ENCODE measurements around the gene PLA2R1.
A peak's percentile ranks its signal among the peaks of the same experiment; 100 is the strongest.

Gene PLA2R1

DNA sequence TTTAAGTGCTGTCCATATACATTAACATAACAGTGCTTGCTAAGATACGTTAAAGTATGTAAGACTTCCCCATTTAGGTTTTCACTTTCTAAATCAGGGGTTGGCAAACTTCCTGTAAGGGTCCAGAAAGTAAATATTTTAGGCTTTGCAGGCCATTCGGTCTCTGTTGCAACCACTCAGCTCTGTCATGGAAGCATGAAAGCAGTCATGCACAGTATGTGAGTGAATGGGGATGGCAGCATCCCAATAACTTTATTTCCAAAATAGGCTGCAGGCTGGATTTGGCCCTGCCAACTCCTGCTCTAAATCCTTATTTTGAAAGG is 128.7 kb downstream of the PLA2R1 start:
- DNase-seq (ENCODE audit: low read depth), result no peak

DNA sequence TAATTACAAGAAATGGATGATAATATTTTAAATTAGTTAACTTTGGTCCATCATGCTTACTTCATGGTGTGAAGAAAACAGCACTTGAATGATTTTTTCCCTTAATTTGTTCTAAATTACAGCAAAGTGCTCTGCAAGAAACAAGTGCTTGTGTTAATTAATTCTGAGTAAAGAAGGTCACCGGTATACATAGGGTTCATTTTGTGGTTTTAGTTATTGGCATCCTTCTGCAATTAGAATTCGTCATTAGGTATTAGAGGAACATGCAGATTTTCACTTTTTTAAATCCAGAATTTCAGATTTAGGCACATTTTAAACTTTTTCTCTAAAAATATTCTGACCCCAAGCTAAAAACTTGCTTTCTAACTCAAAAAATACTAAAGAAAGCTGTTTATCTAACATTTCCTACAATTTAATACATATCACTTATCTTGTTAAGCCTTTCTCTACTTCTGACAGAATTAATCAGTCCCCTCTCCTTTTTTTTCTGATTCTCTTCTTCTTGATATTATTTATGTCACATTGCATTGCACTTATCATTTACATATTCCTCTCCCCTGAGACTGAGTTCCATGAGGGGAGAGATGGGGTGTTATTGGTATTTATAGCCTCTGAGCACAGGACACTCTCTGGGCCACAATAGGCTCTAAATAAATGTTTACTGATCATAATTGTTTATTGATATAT is 129.2 kb downstream of the PLA2R1 start:
- DNase-seq (ENCODE audit: low read depth), result no peak

GRCh38 chr2:159926695-159927094 is 135.7 kb downstream of the PLA2R1 start:
- DNase-seq (ENCODE audit: low read depth), result no peak

GRCh38 chr2:159925975-159926374 is 136.4 kb downstream of the PLA2R1 start:
- DNase-seq (ENCODE audit: low read depth), result no peak

DNA sequence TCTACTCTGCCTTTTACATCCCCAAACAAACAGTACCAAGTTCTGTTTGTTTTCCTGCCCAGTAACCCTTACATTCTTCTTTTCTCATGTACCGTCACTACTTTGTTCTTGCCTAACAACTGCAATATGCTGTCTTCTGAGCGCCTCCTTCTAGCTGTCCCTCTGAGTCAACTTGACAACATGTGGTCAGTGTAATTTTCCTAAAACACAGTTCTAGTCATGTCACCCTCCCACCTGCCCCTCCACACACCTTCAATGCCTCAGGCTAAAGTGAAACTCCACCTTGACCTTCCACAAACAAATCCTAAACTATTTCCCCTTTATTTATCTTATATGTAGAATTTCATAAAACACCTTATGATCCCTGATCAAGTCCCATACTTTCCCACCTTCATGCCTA is 139.9 kb downstream of the PLA2R1 start:
- no peak for DNase-seq (ENCODE audit: low read depth)

DNA sequence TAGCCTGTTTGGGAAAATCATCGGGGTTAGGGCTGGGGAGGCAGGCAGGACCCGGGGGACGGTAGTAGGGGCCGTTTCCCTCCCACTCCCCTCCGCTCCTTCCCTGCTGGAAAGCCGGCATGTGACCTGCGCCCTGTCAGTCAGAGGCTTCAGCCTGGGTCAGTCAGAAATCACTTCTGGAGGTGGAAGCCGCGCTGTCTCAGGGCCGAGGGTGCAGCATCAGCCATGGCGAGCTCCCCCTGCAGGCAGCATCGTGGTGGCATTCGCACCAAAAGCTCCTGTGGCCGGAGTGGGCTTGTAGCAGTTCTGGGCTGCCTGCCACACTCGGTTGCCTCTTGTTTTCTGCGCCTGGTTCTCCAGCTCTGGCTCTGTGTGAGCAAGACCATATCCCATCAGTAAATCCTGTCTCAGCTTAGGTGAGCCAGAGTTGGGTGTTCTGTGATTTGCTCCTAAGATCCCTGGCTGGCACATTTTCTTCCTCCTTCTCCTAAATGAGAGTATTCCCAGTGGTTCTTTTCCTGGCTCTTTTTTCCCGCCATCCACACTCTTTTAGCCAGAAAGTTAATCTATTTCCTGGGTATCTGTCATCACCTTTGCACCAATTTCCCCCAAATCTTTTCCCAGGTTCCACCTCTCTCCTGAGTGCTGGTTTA is 140.5 kb downstream of the PLA2R1 start:
- peak; percentile 47 for DNase-seq (ENCODE audit: low read depth)

DNA sequence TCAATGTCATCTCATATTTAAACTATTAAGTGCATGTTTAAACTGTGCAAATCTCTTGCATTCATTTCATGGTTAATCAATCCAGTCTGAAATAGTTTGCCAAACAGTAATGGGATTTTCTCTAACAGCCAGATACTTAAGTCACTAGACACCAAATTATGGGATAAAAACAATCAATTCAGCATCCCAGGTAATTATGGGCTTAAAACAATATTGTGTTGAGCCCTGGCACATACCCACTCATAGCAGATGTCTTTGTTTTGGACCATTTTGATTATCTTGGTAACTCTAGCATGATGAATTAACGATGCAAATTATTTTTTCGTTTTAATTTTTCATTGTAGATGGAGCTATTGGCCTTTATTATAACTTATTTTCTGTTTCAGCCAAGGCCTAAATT is 145.9 kb downstream of the PLA2R1 start:
- no peak for DNase-seq (ENCODE audit: low read depth)

GRCh38 chr2:159913900-159914299 is 148.5 kb downstream of the PLA2R1 start:
- DNase-seq (ENCODE audit: low read depth), result no peak

- no peak for DNase-seq (ENCODE audit: low read depth)
Observed at GRCh38 chr2:159912580-159912979, 149.8 kb downstream of the PLA2R1 start.

DNA sequence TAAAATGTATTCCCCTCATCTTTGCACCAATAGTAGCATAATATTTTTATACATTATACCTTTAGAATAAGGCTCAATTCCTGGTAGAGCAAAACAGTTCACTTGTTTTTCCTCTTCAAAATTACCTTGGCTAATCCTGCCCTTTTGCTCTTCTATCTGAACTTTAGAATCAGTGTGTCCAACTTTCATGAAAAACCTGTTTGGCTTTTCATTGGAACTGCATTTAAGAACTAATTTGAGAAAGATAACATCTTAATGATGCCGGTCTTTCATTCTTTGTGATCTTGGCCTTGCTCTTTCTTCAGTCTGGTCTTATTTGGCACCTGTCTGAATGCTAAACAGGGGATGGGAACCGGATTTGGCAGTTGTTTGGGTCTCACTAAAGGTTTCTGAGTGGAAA is 151.5 kb downstream of the PLA2R1 start:
- no peak for DNase-seq (ENCODE audit: low read depth)

DNA sequence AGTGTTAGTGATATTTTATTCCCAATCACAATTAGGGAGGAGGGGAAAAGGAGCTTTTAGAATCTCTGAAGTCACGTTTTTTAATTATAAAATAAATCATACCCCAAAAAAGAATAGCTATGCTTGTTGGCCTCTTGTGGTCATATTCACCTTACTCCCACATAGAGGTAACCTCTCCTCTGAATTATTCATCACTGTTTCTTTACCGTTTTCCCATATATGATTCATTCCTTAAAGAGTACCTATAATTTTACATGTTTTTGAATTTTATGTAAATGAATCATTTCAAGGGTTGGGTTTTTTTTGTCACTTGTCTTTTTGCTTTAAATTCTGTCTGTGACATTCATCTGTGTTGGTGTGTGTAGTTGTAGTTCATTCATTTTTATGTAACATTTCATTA is 153.8 kb downstream of the PLA2R1 start:
- DNase-seq (ENCODE audit: low read depth), result no peak

GRCh38 chr2:159907909-159908308 is 154.5 kb downstream of the PLA2R1 start:
- no peak for DNase-seq (ENCODE audit: low read depth)

GRCh38 chr2:159905926-159906714 is 156.3 kb downstream of the PLA2R1 start:
- DNase-seq (ENCODE audit: low read depth), result no peak

- no peak for DNase-seq (ENCODE audit: low read depth)
Observed at GRCh38 chr2:159904959-159905305, 157.5 kb downstream of the PLA2R1 start.

- DNase-seq (ENCODE audit: low read depth), result peak; percentile 73
Observed at GRCh38 chr2:159904127-159904958, 158.1 kb downstream of the PLA2R1 start, which contains the start of gene LY75. Gene LY75, minus strand, starts transcription at chr2:159904756.

DNA sequence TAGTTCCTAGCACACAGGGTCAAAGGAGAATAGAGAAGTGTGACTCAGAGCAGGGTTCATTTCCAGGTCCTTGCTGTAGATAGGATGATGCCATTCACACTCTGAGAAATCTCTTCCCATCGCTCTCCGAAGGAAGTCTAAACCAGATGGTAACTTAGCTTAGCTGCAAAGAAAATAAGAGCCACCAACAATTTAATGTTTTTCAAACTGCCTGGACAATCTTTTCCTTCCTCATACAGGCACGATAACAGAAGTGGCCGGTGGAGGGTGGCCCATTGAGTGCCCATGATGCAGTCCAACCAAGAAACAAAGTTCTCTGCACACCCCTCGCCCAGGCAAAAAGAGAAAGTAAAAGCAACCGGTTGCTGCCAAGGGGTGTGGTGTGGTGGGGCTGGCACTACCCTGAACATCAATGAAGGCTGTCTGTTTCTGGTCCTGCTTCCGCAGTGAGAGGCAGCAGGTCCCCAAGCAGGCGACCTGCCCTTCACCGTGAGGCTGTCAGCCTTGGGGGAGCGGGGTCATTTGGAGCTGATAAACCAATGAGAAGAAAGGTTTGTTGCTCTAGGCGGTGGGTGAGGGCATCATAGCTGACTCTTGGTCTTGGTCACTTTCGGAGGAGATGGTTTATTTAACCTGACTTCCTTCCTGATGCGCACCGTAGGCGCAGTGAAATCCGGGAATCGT is 158.8 kb downstream of the PLA2R1 start:
- DNase-seq (ENCODE audit: low read depth), result peak; percentile 29

DNA sequence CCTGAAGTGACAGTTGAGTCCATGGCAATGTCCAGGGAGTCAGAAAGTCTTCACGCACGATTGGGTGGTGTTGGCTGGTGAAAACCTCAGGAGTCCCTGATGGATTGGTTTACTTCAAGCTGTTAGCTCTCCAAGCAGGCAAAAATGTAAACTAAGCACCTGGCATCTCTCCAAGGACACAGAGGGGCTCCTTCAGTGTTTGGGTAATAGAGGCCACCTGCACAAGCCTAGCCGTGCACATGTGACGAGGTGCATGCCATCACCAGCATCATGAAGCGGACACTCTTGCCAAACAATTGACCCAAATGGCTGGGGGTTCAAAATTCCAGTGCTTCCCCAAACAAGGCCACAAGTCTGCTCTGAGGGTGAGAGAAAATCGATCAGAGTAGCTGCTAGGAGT is 159.7 kb downstream of the PLA2R1 start:
- DNase-seq (ENCODE audit: low read depth), result no peak

GRCh38 chr2:159900343-159900742 is 162.1 kb downstream of the PLA2R1 start:
- no peak for DNase-seq (ENCODE audit: low read depth)

GRCh38 chr2:159898441-159898840 is 164.0 kb downstream of the PLA2R1 start:
- no peak for DNase-seq (ENCODE audit: low read depth)

- DNase-seq (ENCODE audit: low read depth), result no peak
Observed at GRCh38 chr2:159897720-159898119, 164.7 kb downstream of the PLA2R1 start.

DNA sequence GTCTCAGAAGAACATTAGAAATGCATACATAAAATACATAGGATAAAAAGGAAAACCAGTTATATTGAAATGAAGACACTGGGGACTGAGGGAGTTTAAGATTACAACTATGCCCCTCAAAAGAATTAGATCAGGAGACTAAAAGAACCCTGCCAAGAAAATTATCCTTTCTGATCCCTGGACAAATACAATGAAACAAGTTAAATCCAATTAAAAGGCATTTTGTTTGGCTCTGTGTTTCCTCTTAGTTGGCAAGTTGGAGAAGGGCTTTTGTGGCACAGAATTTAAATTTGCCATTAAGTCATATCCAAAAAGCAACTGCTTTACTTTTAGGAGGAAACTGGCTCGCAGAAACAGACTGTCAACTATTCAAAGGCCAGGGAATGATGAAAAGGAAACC is 165.3 kb downstream of the PLA2R1 start:
- DNase-seq (ENCODE audit: low read depth), result no peak
